NAMALWA (cell line): ENCODE data around the gene NDUFS7.
A peak's percentile ranks its signal among the peaks of the same experiment; 100 is the strongest.

ENCODE experiments used
- DNase-seq: peaks from one replicate; pipeline ENCODE4 v3.0.0-alpha.2; 2015; ENCODE audit warnings: low spot score

NDUFS7 gene

GRCh38 chr19:1401138-1401888 lies 17.6 kb downstream of the NDUFS7 start, which contains the start of gene GAMT:
Gene GAMT (minus strand): TSS chr19:1401542. CDS start chr19:1401476, 66 bp downstream.
- peak; percentile 70 for DNase-seq

GRCh38 chr19:1401889-1402217 lies 18.1 kb downstream of the NDUFS7 start:
- DNase-seq = no peak

- DNase-seq = no peak
These were observed 18.8 kb downstream of the NDUFS7 start for GRCh38 chr19:1402411-1403070.

GRCh38 chr19:1406774-1407527 lies 23.2 kb downstream of the NDUFS7 start:
- DNase-seq = peak; percentile 99

- DNase-seq = peak; percentile 22
These were observed 24.0 kb downstream of the NDUFS7 start, which contains the start of gene DAZAP1 for GRCh38 chr19:1407528-1408299. Gene DAZAP1 (plus strand): TSS chr19:1407586. CDS start chr19:1407774, 188 bp downstream.

GRCh38 chr19:1408300-1409203 lies 24.8 kb downstream of the NDUFS7 start:
- DNase-seq = peak; percentile 57

- DNase-seq = no peak
These were observed 25.7 kb downstream of the NDUFS7 start for GRCh38 chr19:1409204-1410005.

GRCh38 chr19:1410136-1410786 lies 26.6 kb downstream of the NDUFS7 start:
- no peak for DNase-seq

GRCh38 chr19:1410789-1411188 lies 27.1 kb downstream of the NDUFS7 start:
- no peak for DNase-seq

- no peak for DNase-seq
These were observed 27.8 kb downstream of the NDUFS7 start for GRCh38 chr19:1411255-1412191.

GRCh38 chr19:1412323-1412923 lies 28.7 kb downstream of the NDUFS7 start:
- DNase-seq = no peak

GRCh38 chr19:1412995-1413800 lies 29.5 kb downstream of the NDUFS7 start:
- DNase-seq = no peak

GRCh38 chr19:1416014-1416841 lies 32.5 kb downstream of the NDUFS7 start:
- DNase-seq = no peak

- DNase-seq = no peak
These were observed 33.4 kb downstream of the NDUFS7 start for GRCh38 chr19:1417145-1417544.

- DNase-seq = no peak
These were observed 34.2 kb downstream of the NDUFS7 start for GRCh38 chr19:1417681-1418495.

GRCh38 chr19:1418496-1418775 lies 34.7 kb downstream of the NDUFS7 start:
- DNase-seq = no peak
